Esophagus (tissue), 2 donors: ENCODE measurements around the gene ZFX. TPM values are rescaled to one million over a fixed set of nuclear protein-coding genes. Genes with fewer than 3 reads are reported as not detected.

ENCODE experiments used
- H3K27ac ChIP-seq, 2 donors: one replicate each; pipeline ENCODE4 v1.5.1; 2013; ENCODE audit warnings: low read depth in 2 of 2, mild to moderate bottlenecking in 2 of 2, inconsistent platforms in 1 of 2, low read length in 1 of 2, moderate library complexity in 1 of 2
- H3K27me3 ChIP-seq, 2 donors: one replicate each; pipeline ENCODE4 v1.6.1; 2013; ENCODE audit warnings: low read length in 2 of 2, control low read depth in 1 of 2, mild to moderate bottlenecking in 1 of 2; ENCODE audit not compliant: insufficient read depth in 2 of 2, control insufficient read depth in 1 of 2
- H3K36me3 ChIP-seq, 2 donors: one replicate each; pipeline ENCODE4 v1.6.1; 2013; ENCODE audit warnings: low read length in 1 of 2; ENCODE audit not compliant: control insufficient read depth in 2 of 2, insufficient read depth in 2 of 2
- H3K4me1 ChIP-seq, 2 donors: one replicate each; pipeline ENCODE4 v1.6.1; 2013; ENCODE audit warnings: low read length in 1 of 2; ENCODE audit not compliant: control insufficient read depth in 2 of 2, insufficient read depth in 2 of 2
- H3K4me3 ChIP-seq, 2 donors: one replicate each; pipeline ENCODE4 v1.5.1; 2013; ENCODE audit warnings: low read length in 2 of 2, mild to moderate bottlenecking in 2 of 2, low read depth in 1 of 2, moderate library complexity in 1 of 2
- H3K9me3 ChIP-seq, 2 donors: one replicate each; pipeline ENCODE4 v1.6.1; 2013; ENCODE audit warnings: mild to moderate bottlenecking in 2 of 2, low read depth in 1 of 2, low read length in 1 of 2, moderate library complexity in 1 of 2; ENCODE audit not compliant: control insufficient read depth in 2 of 2, insufficient read depth in 1 of 2
- WGBS, 2 donors: extraction: QIAGEN DNeasy Blood & Tissue Kit; methylation state at CpG; one replicate each; pipeline ENCODE4 v1.1.7; 2013; 5-methylcytosine and 5-hydroxymethylcytosine counted together
- polyA plus RNA-seq, 2 donors: library from polyadenylated mRNA; stranded (reverse); fragments of 200-250 nt; gene quantifications; one replicate each; pipeline ENCODE4 v1.2.3, GENCODE V29; 2013
- donor health status: healthy with polysubstance abuse.
- donor health status: Bipolar disorder and iron deficiency.

The ZFX gene
- polyA plus RNA-seq, 2 donors = 4.0 to 5.2 TPM

DNA sequence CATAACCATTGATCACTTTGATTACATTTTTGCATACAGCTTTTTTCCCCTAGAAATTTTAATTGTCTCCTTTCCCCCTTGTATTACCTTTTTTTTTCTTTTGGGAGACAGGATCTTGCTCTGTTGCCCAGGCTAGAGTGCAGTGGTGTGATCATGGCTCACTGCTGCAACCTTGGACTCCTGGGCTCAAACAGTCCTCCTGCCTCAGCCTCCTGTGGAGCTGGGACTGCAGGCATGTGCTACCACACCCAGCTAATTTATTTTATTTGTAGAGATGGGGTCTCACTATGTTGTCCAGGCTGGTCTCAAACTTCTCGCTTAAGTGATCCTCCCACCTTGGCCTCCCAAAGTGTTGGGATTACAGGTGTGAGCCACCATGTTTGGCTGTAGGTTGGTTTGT is 47.0 kb downstream of the ZFX start:
- WGBS, 2 donors = 96 to 100% methylated on average over 1 of the region's 1 CpG
- H3K9me3 ChIP-seq = no peaks in the 10 kb centered on the region
- no peak overlapping the region for H3K4me3 ChIP-seq
- H3K36me3 ChIP-seq = peaks cover 0 to 3% of the 10 kb centered on the region in 2 donors
- no peaks in the 10 kb centered on the region for H3K27me3 ChIP-seq
- H3K4me1 ChIP-seq = no peaks in the 10 kb centered on the region
- no peak overlapping the region for H3K27ac ChIP-seq

DNA sequence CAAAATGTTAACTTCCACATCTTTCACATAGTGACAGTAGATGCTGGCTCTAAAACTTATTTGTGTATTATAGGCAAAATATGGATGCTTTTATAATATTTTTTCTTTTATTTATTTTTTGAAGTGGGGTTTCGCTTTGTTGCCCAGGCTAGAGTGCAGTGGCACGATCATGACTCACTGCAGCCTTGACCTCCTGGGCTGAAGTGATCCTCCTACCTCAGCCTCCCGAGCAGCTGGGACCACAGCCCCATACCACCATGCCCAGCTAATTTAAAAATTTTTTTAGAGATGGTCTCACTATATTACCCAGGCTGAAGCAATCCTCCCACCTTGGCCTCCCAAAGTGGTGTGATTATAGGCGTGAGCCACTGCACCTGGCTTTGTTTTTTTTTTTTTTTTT is 48.6 kb downstream of the ZFX start:
- 94 to 98% methylated on average over 4 of the region's 4 CpGs for WGBS, 2 donors
- Histone ChIP-seq H3K9me3 (no peaks in the 10 kb centered on the region), H3K4me3 (no peak overlapping the region), H3K27ac (no peak overlapping the region), H3K36me3 (peaks cover 0 to 3% of the 10 kb centered on the region in 2 donors), H3K27me3 (no peaks in the 10 kb centered on the region), H3K4me1 (no peaks in the 10 kb centered on the region)

DNA sequence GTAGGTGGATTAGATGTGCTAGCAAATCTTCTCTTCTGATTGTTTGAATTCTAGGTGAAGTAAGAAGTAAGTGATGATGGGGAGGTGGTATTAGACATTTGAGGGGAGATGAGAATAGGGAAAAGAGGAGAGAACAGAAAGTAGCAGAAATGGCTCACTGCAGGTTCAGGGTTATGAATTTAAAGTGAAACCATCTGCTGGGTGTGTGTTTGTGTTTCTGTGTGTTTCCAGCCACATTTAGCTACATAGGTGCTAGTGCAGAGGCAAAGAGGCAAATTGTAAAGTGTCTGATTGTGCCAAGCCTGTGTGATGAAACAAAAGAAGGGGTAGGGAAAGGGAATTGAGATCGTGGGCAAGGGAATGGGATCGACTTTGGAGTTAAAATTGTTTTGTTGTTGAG is 50.6 kb downstream of the ZFX start:
- no peak overlapping the region for H3K4me3 ChIP-seq
- no peaks in the 10 kb centered on the region for H3K9me3 ChIP-seq
- 70 to 71% methylated on average over 2 of the region's 2 CpGs for WGBS, 2 donors
- H3K27me3 ChIP-seq = no peaks in the 10 kb centered on the region
- peaks cover 3 to 4% of the 10 kb centered on the region in 2 donors for H3K36me3 ChIP-seq
- H3K27ac ChIP-seq = no peak overlapping the region
- H3K4me1 ChIP-seq = peaks cover 0 to 3% of the 10 kb centered on the region in 2 donors

DNA sequence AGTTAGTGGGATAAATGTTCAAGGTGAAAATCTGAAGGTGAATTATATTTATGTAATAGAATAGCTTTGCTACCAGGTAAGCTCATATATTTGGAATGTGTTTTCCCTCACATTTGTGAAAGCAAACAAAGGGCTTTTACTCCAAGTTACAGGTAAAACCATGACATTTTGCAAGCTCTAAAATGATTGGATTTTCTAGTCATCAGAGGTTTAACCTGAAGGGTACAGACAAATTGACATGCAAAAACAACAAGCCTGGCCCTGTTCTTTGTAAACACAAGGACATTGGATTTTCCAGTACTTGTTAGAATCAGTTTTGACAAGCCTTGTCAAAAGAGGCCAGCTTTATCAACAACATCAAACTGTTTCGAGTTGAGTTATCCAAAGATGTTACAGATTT is 51.7 kb downstream of the ZFX start:
- no peaks in the 10 kb centered on the region for H3K27me3 ChIP-seq
- peaks cover 0 to 3% of the 10 kb centered on the region in 2 donors for H3K4me1 ChIP-seq
- H3K27ac ChIP-seq = no peak overlapping the region
- H3K4me3 ChIP-seq = no peak overlapping the region
- WGBS, 2 donors = 56 to 59% methylated on average over 1 of the region's 1 CpG
- no peaks in the 10 kb centered on the region for H3K9me3 ChIP-seq
- H3K36me3 ChIP-seq = peaks cover 3 to 4% of the 10 kb centered on the region in 2 donors

GRCh38 chrX:24202465-24203031 is 53.0 kb downstream of the ZFX start:
- H3K9me3 ChIP-seq = no peaks in the 10 kb centered on the region
- no peak overlapping the region for H3K4me3 ChIP-seq
- H3K4me1 ChIP-seq = peaks cover 0 to 3% of the 10 kb centered on the region in 2 donors
- 82% methylated on average over 6 of the region's 6 CpGs for WGBS, 2 donors
- peaks cover 3 to 4% of the 10 kb centered on the region in 2 donors for H3K36me3 ChIP-seq
- no peak overlapping the region for H3K27ac ChIP-seq
- H3K27me3 ChIP-seq = no peaks in the 10 kb centered on the region

DNA sequence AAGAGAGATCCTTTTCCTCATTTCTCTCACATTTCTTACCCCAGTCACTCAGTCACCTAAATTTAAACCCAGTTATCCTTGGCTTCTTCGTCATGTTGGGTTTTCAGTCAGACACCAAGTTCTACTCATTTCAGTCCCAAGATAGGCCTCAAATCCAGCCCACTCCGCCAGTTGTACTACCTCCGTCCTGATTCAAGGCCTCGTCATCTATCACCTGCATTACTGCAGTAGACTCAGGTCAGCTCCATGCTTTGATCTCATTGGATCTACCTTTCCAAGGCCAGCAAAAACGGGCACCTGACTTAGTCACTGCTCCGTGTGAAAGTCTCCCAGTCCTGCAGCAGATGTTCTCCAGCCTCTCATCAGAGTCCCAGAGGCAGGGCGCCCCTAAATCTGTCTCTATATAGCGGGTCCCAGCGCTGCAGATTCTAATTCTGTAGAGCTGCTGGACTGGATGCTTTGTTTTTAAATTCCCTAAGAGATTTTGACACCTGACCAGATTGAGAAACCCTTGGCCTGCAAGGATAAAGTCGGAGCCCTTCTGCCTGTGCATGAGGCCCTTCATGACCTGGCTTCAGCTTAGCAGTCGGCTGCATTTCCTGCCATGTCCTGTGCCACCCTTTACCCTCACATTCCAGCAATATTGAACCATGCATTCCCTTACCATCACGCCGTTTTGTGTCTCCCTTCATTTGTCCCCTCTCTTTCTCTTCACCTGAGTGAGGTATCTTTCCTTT is 53.7 kb downstream of the ZFX start:
- H3K4me3 ChIP-seq = no peak overlapping the region
- 89 to 91% methylated on average over 13 of the region's 13 CpGs for WGBS, 2 donors
- peaks cover 3 to 4% of the 10 kb centered on the region in 2 donors for H3K36me3 ChIP-seq
- H3K27me3 ChIP-seq = no peaks in the 10 kb centered on the region
- H3K9me3 ChIP-seq = no peaks in the 10 kb centered on the region
- peaks cover 0 to 3% of the 10 kb centered on the region in 2 donors for H3K4me1 ChIP-seq
- no peak overlapping the region for H3K27ac ChIP-seq

- H3K4me3 ChIP-seq = no peak overlapping the region
- H3K4me1 ChIP-seq = peaks cover 0 to 3% of the 10 kb centered on the region in 2 donors
- H3K27ac ChIP-seq = no peak overlapping the region
- H3K9me3 ChIP-seq = no peaks in the 10 kb centered on the region
- 82 to 90% methylated on average over 5 of the region's 5 CpGs for WGBS, 2 donors
- H3K36me3 ChIP-seq = peaks cover 3 to 4% of the 10 kb centered on the region in 2 donors
- H3K27me3 ChIP-seq = no peaks in the 10 kb centered on the region
These were observed 54.8 kb downstream of the ZFX start for GRCh38 chrX:24204331-24204730.

- H3K27ac ChIP-seq = no peak overlapping the region
- peaks cover 0 to 3% of the 10 kb centered on the region in 2 donors for H3K4me1 ChIP-seq
- H3K36me3 ChIP-seq = peaks cover 2 to 4% of the 10 kb centered on the region in 2 donors
- H3K27me3 ChIP-seq = no peaks in the 10 kb centered on the region
- no peak overlapping the region for H3K4me3 ChIP-seq
- H3K9me3 ChIP-seq = no peaks in the 10 kb centered on the region
- 94 to 100% methylated on average over 1 of the region's 1 CpG for WGBS, 2 donors
These were observed 55.4 kb downstream of the ZFX start for GRCh38 chrX:24204958-24205357.

- no peak overlapping the region for H3K27ac ChIP-seq
- 45 to 46% methylated on average over 2 of the region's 2 CpGs for WGBS, 2 donors
- peaks cover 0 to 3% of the 10 kb centered on the region in 2 donors for H3K4me1 ChIP-seq
- peaks cover 8 to 9% of the 10 kb centered on the region in 2 donors for H3K36me3 ChIP-seq
- no peak overlapping the region for H3K4me3 ChIP-seq
- no peaks in the 10 kb centered on the region for H3K27me3 ChIP-seq
- H3K9me3 ChIP-seq = no peaks in the 10 kb centered on the region
These were observed 58.3 kb downstream of the ZFX start for GRCh38 chrX:24207826-24208225.
